Bronchial epithelial cell (primary cell): Measurements from ENCODE around the gene METAP1D. TPM values are rescaled to one million over a fixed set of nuclear protein-coding genes. Genes with fewer than 3 reads are reported as not detected.
"Not testable (repeated sequence)": the region's sequence is repeated elsewhere in the genome, so short reads cannot be mapped to it uniquely, and the experiment has no call there.

Experiments used
- DNase-seq: peaks from one replicate; pipeline ENCODE4 v3.0.0-alpha.2; 2010; ENCODE audit warnings: low read depth
- FAIRE-seq: peaks from 2 replicates; lab custom pipeline; 2011; peaks lifted over from hg19 to GRCh38; lab: Jason Lieb, UNC
- H3K27me3 ChIP-seq: 2 replicates; pipeline ENCODE4 v1.5.1; 2011; ENCODE audit warnings: low read length; ENCODE audit not compliant: control insufficient read depth, insufficient read depth
- H3K36me3 ChIP-seq: 2 replicates; pipeline ENCODE4 v1.5.1; 2011; ENCODE audit warnings: low read length; ENCODE audit not compliant: control insufficient read depth, insufficient read depth
- H3K4me3 ChIP-seq: 2 replicates; pipeline ENCODE4 v1.5.1; 2011; ENCODE audit warnings: mild to moderate bottlenecking, low read depth, low read length, control low read depth
- CTCF ChIP-seq: IDR thresholded peaks from 2 replicates; pipeline ENCODE4 v1.5.1; 2011; ENCODE audit warnings: mild to moderate bottlenecking, moderate library complexity, low read length, control low read depth, inconsistent platforms; ENCODE audit not compliant: insufficient read depth, severe bottlenecking
- total RNA-seq: library from RNA; depleted of rRNA; stranded (reverse); fragments of >200 nt; gene quantifications from 2 replicates; pipeline ENCODE4 v1.2.1, GENCODE V29; 2014

Gene METAP1D
- total RNA-seq, 1 donor from 2014 or later: 2.6 TPM

- Histone ChIP-seq H3K27me3 (no peaks in the 10 kb centered on the region), H3K4me3 (no peak overlapping the region), H3K36me3 (no peaks in the 10 kb centered on the region)
- no peak for DNase-seq
- no peak for TF ChIP-seq CTCF
- FAIRE-seq: no peak
These were observed 14.7 kb upstream of the METAP1D start for GRCh38 chr2:171985076-171985475.

- FAIRE-seq (no peak), DNase-seq (no peak)
- H3K36me3 ChIP-seq: no peaks in the 10 kb centered on the region
- TF ChIP-seq CTCF: no peak
- no peaks in the 10 kb centered on the region for H3K27me3 ChIP-seq
- no peak overlapping the region for H3K4me3 ChIP-seq
These were observed 13.0 kb upstream of the METAP1D start for GRCh38 chr2:171986778-171987177.

GRCh38 chr2:171991027-171991426 is 8.7 kb upstream of the METAP1D start:
- no peak for FAIRE-seq

GRCh38 chr2:171995586-171995985 is 4.2 kb upstream of the METAP1D start:
- Histone ChIP-seq H3K4me3 (no peak overlapping the region), H3K27me3 (no peaks in the 10 kb centered on the region), H3K36me3 (no peaks in the 10 kb centered on the region)
- FAIRE-seq (no peak), DNase-seq (no peak)
- TF ChIP-seq CTCF: no peak

More at GRCh38 chr2:171991027-171991426, 8.7 kb upstream of the METAP1D start:
- DNase-seq: no peak
- H3K27me3 ChIP-seq: no peaks in the 10 kb centered on the region
- no peak overlapping the region for H3K4me3 ChIP-seq
- TF ChIP-seq CTCF: no peak
- no peaks in the 10 kb centered on the region for H3K36me3 ChIP-seq

GRCh38 chr2:171996021-171996420 is 3.7 kb upstream of the METAP1D start:
- H3K27me3 ChIP-seq: no peaks in the 10 kb centered on the region
- no peaks in the 10 kb centered on the region for H3K36me3 ChIP-seq
- DNase-seq (no peak), FAIRE-seq (no peak)
- no peak overlapping the region for H3K4me3 ChIP-seq
- TF ChIP-seq CTCF: no peak

- not testable (repeated sequence) for H3K4me3 ChIP-seq, H3K27me3 ChIP-seq, FAIRE-seq, H3K36me3 ChIP-seq, DNase-seq
These were observed 2.7 kb upstream of the METAP1D start for GRCh38 chr2:171997031-171997430.
